ENCODE results near the gene KIF3B.
A peak's percentile ranks its signal among the peaks of the same experiment; 100 is the strongest.
"Not testable (repeated sequence)": the region's sequence is repeated elsewhere in the genome, so short reads cannot be mapped to it uniquely, and the experiment has no call there.

KIF3B gene

GRCh38 chr20:32277361-32278198, at the start of gene KIF3B:
Gene KIF3B, plus strand, starts transcription at chr20:32277651. Its CDS starts 32,127 bp downstream, at chr20:32309778.
- peak; percentile 94 for DNase-seq

- no peak for DNase-seq
These were observed 49.4 kb upstream of the KIF3B start for GRCh38 chr20:32227744-32228688.

- DNase-seq, result no peak
These were observed 48.2 kb upstream of the KIF3B start for GRCh38 chr20:32229251-32229747.

GRCh38 chr20:32230707-32231106, 46.7 kb upstream of the KIF3B start:
- DNase-seq, result no peak

GRCh38 chr20:32231245-32231644, 46.2 kb upstream of the KIF3B start:
- no peak for DNase-seq

- no peak for DNase-seq
These were observed 45.6 kb upstream of the KIF3B start for GRCh38 chr20:32231847-32232246.

GRCh38 chr20:32232326-32232886, 45.0 kb upstream of the KIF3B start:
- no peak for DNase-seq

GRCh38 chr20:32233286-32233685, 44.2 kb upstream of the KIF3B start:
- DNase-seq, result no peak

GRCh38 chr20:32234135-32234808, 43.2 kb upstream of the KIF3B start:
- DNase-seq, result no peak

GRCh38 chr20:32235331-32236047, 42.0 kb upstream of the KIF3B start:
- DNase-seq, result no peak

GRCh38 chr20:32236048-32236533, 41.4 kb upstream of the KIF3B start:
- DNase-seq, result no peak

- no peak for DNase-seq
These were observed 40.6 kb upstream of the KIF3B start for GRCh38 chr20:32236819-32237218.

GRCh38 chr20:32237419-32237818, 40.0 kb upstream of the KIF3B start:
- no peak for DNase-seq

GRCh38 chr20:32238483-32239425, 38.7 kb upstream of the KIF3B start:
- no peak for DNase-seq

- no peak for DNase-seq
These were observed 37.2 kb upstream of the KIF3B start for GRCh38 chr20:32240205-32240604.

- no peak for DNase-seq
These were observed 35.6 kb upstream of the KIF3B start for GRCh38 chr20:32241807-32242206.

GRCh38 chr20:32244150-32244823, 33.2 kb upstream of the KIF3B start:
- no peak for DNase-seq

GRCh38 chr20:32244959-32245358, 32.5 kb upstream of the KIF3B start:
- no peak for DNase-seq

GRCh38 chr20:32246208-32246607, 31.2 kb upstream of the KIF3B start:
- not testable (repeated sequence) for DNase-seq

GRCh38 chr20:32248043-32248442, 29.4 kb upstream of the KIF3B start:
- no peak for DNase-seq
